Endometrium (tissue), 2 donors: ENCODE results near the gene KCNF1.
"Not testable (repeated sequence)": the region's sequence is repeated elsewhere in the genome, so short reads cannot be mapped to it uniquely, and the experiment has no call there.

ENCODE experiments used
- FAIRE-seq: peaks from 2 replicates; lab custom pipeline; 2012; peaks lifted over from hg19 to GRCh38; lab: Jason Lieb, UNC
- donor health status: control.
- donor health status: control.

The KCNF1 gene

GRCh38 chr2:10944799-10945198 lies 33.1 kb downstream of the KCNF1 start:
- no peak for FAIRE-seq

- FAIRE-seq = no peak
These were observed 34.7 kb downstream of the KCNF1 start for GRCh38 chr2:10946394-10946793.

- FAIRE-seq = no peak
These were observed 35.3 kb downstream of the KCNF1 start for GRCh38 chr2:10947005-10947440.

- FAIRE-seq = no peak
These were observed 35.9 kb downstream of the KCNF1 start for GRCh38 chr2:10947446-10948187.

- no peak for FAIRE-seq
These were observed 36.4 kb downstream of the KCNF1 start for GRCh38 chr2:10948188-10948564.

GRCh38 chr2:10948606-10949230 lies 37.0 kb downstream of the KCNF1 start:
- FAIRE-seq = no peak

- FAIRE-seq = no peak
These were observed 38.1 kb downstream of the KCNF1 start for GRCh38 chr2:10949835-10950234.

- FAIRE-seq = no peak
These were observed 40.1 kb downstream of the KCNF1 start for GRCh38 chr2:10951558-10952414.

- FAIRE-seq = no peak
These were observed 42.7 kb downstream of the KCNF1 start for GRCh38 chr2:10954416-10954815.

- FAIRE-seq = no peak
These were observed 43.4 kb downstream of the KCNF1 start for GRCh38 chr2:10954856-10955818.

GRCh38 chr2:10956006-10956790 lies 44.5 kb downstream of the KCNF1 start:
- no peak for FAIRE-seq

- no peak for FAIRE-seq
These were observed 45.7 kb downstream of the KCNF1 start for GRCh38 chr2:10957391-10957790.

- FAIRE-seq = not testable (repeated sequence)
These were observed 46.7 kb downstream of the KCNF1 start for GRCh38 chr2:10958452-10958851.

- no peak for FAIRE-seq
These were observed 49.1 kb downstream of the KCNF1 start for GRCh38 chr2:10960606-10961489.

- FAIRE-seq = no peak
These were observed 49.7 kb downstream of the KCNF1 start for GRCh38 chr2:10961490-10961875.

- FAIRE-seq = no peak
These were observed 50.3 kb downstream of the KCNF1 start for GRCh38 chr2:10962004-10962403.

GRCh38 chr2:10963155-10963554 lies 51.4 kb downstream of the KCNF1 start:
- no peak for FAIRE-seq
